ENCODE data around the gene PRKAG1. TPM values are rescaled to one million over a fixed set of nuclear protein-coding genes. Genes with fewer than 3 reads are reported as not detected.

The PRKAG1 gene
- total RNA-seq, 3 donors from 2014 or later = 68.1 to 70.6 (median 68.4) TPM

- DNase-seq (no peak), ATAC-seq (no peak)
- H3K4me3 Mint-ChIP-seq = no peak overlapping the region
- no peaks in the 10 kb centered on the region for H3K27me3 Mint-ChIP-seq (ENCODE audit: low read depth)
- peaks cover 18% of the 10 kb centered on the region for H3K36me3 Mint-ChIP-seq (ENCODE audit: insufficient read depth)
- peaks cover 46% of the 10 kb centered on the region for H3K4me1 Mint-ChIP-seq (ENCODE audit: low read depth)
- no peaks in the 10 kb centered on the region for H3K9me3 Mint-ChIP-seq
Measured at GRCh38 chr12:48952691-48953090, 65.9 kb downstream of the PRKAG1 start.

Other genes starting within 250 kb of the PRKAG1 start
- gene ADCY6, start 229.7 kb downstream of the PRKAG1 start, total RNA-seq = under 1 TPM; 0.22 to 0.53 (median 0.40) TPM
- gene CACNB3, start 200.3 kb downstream of the PRKAG1 start, total RNA-seq = 1 to 10 TPM; 1.7 to 3.5 (median 2.3) TPM
- 100 to 1,000 TPM; 117 to 127 (median 126) TPM for gene DDX23, start 166.6 kb downstream of the PRKAG1 start, total RNA-seq
- gene RND1, start 152.9 kb downstream of the PRKAG1 start, total RNA-seq = 1 to 10 TPM; 1.3 to 2.2 (median 2.0) TPM
- gene FKBP11, start 93.3 kb downstream of the PRKAG1 start, total RNA-seq = 100 to 1,000 TPM; 119 to 171 (median 134) TPM
- gene ARF3, start 61.3 kb downstream of the PRKAG1 start, total RNA-seq = 100 to 1,000 TPM in 2 of 3 donors, 10 to 100 TPM in 1; 98.6 to 110 (median 109) TPM
- gene WNT10B, start 47.0 kb downstream of the PRKAG1 start, total RNA-seq = under 1 TPM; 0.13 to 0.46 (median 0.24) TPM
- not detected for gene WNT1, start 40.5 kb downstream of the PRKAG1 start, total RNA-seq
- 1 to 10 TPM in 2 of 3 donors, under 1 TPM in 1; 0.57 to 1.4 (median 1.2) TPM for gene DDN, start 19.4 kb downstream of the PRKAG1 start, total RNA-seq
- gene KMT2D, start 42.0 kb upstream of the PRKAG1 start, total RNA-seq = 100 to 1,000 TPM; 102 to 106 (median 105) TPM
- gene RHEBL1, start 51.2 kb upstream of the PRKAG1 start, total RNA-seq = 1 to 10 TPM; 4.5 to 5.2 (median 4.5) TPM
- gene DHH, start 76.0 kb upstream of the PRKAG1 start, total RNA-seq = under 1 TPM in 1 of 3 donors, not detected in 2; 0.11 TPM
- gene LMBR1L, start 92.1 kb upstream of the PRKAG1 start, total RNA-seq = 10 to 100 TPM; 27.5 to 35.5 (median 28.8) TPM
- gene TUBA1B, start 112.6 kb upstream of the PRKAG1 start, total RNA-seq = 1,000 to 10,000 TPM; 2,095 to 2,519 (median 2,182) TPM
- 10 to 100 TPM; 23.5 to 37.0 (median 24.7) TPM for gene TUBA1A, start 170.3 kb upstream of the PRKAG1 start, total RNA-seq
- 100 to 1,000 TPM; 529 to 597 (median 572) TPM for gene TUBA1C, start 246.3 kb upstream of the PRKAG1 start, total RNA-seq

Data from activated T-cell treated with anti-CD3 and anti-CD28 coated beads, Interleukin-2, amount 50 U/mL, for 4 hours (primary cell).